SU-DHL-6 (cell line): ENCODE measurements around the gene HERC5.
"Not testable (repeated sequence)": the region's sequence is repeated elsewhere in the genome, so short reads cannot be mapped to it uniquely, and the experiment has no call there.

Source experiments
- H2AFZ ChIP-seq: fragments of 200-600 bp; sonication (generic); 2 replicates; pipeline ENCODE4 v1.6.1; 2014; ENCODE audit warnings: low read depth, mild to moderate bottlenecking, moderate library complexity, mixed read lengths, antibody characterized with exemption, low read length; ENCODE audit not compliant: severe bottlenecking
- H3F3A ChIP-seq: fragments of 200-600 bp; shearing (Covaris generic); 2 replicates; pipeline ENCODE4 v1.6.0; 2016; ENCODE audit warnings: antibody characterized with exemption, mild to moderate bottlenecking; ENCODE audit not compliant: insufficient read depth
- H3K27ac ChIP-seq: fragments of 200-600 bp; sonication (generic); 2 replicates; pipeline ENCODE4 v1.5.1; 2016; ENCODE audit warnings: low read depth, mild to moderate bottlenecking, low read length, moderate library complexity, mixed read lengths
- H3K27me3 ChIP-seq: fragments of 200-600 bp; sonication (generic), shearing (Covaris generic); 2 replicates; pipeline ENCODE4 v1.6.0; 2014; ENCODE audit warnings: mild to moderate bottlenecking, low read length
- H3K36me3 ChIP-seq: fragments of 200-600 bp; sonication (generic); 2 replicates; pipeline ENCODE4 v1.6.1; 2014; ENCODE audit warnings: mild to moderate bottlenecking, low read length, mixed read lengths
- H3K4me2 ChIP-seq: fragments of 300-600, 200-600 bp; shearing (Covaris generic), sonication (generic); 2 replicates; pipeline ENCODE4 v1.6.0; 2014; ENCODE audit warnings: low read length, low read depth, mild to moderate bottlenecking; ENCODE audit not compliant: poor library complexity, severe bottlenecking
- H3K4me3 ChIP-seq: fragments of 200-600 bp; sonication (generic); 2 replicates; pipeline ENCODE4 v1.5.1; 2014; ENCODE audit warnings: antibody characterized with exemption, low read length, mild to moderate bottlenecking, mixed read lengths; ENCODE audit not compliant: insufficient read depth, poor library complexity, severe bottlenecking
- H3K79me2 ChIP-seq: fragments of 200-600 bp; sonication (generic); 2 replicates; pipeline ENCODE4 v1.6.1; 2014; ENCODE audit warnings: mild to moderate bottlenecking, low read length, moderate library complexity; ENCODE audit not compliant: insufficient read depth
- H3K9ac ChIP-seq: fragments of 200-600 bp; sonication (generic); 2 replicates; pipeline ENCODE4 v1.7.0; 2014; ENCODE audit warnings: mild to moderate bottlenecking, low read length
- H3K9me2 ChIP-seq: fragments of 200-600 bp; sonication (generic); replicated peaks from 2 replicates; pipeline ENCODE4 v1.6.1; 2014; ENCODE audit warnings: low read length; ENCODE audit not compliant: insufficient read depth
- H3K9me3 ChIP-seq: fragments of 200-600 bp; sonication (generic); 2 replicates; pipeline ENCODE4 v1.6.1; 2014; ENCODE audit warnings: low read length, mixed read lengths; ENCODE audit not compliant: insufficient read depth
- H4K20me1 ChIP-seq: fragments of 200-600 bp; sonication (generic); 2 replicates; pipeline ENCODE4 v1.6.1; 2014; ENCODE audit warnings: low read depth, mild to moderate bottlenecking, antibody characterized with exemption, low read length, moderate library complexity, mixed read lengths
- EZH2phosphoT487 ChIP-seq: fragments of 200-600 bp; sonication (generic), shearing (Covaris generic); conservative IDR thresholded peaks from 2 replicates; pipeline ENCODE4 v1.6.1; 2018; ENCODE audit warnings: mild to moderate bottlenecking, antibody characterized with exemption, low read length, moderate library complexity, mixed read lengths
- TF ChIP-seq, protein P1 (sequence below): fragments of 200-600 bp; sonication (generic); IDR thresholded peaks from one replicate; pipeline ENCODE4 v1.5.1; 2017; ENCODE audit warnings: antibody characterized with exemption, mild to moderate bottlenecking, low read length, moderate library complexity; ENCODE audit not compliant: insufficient read depth, poor library complexity, severe bottlenecking

The HERC5 gene

DNA sequence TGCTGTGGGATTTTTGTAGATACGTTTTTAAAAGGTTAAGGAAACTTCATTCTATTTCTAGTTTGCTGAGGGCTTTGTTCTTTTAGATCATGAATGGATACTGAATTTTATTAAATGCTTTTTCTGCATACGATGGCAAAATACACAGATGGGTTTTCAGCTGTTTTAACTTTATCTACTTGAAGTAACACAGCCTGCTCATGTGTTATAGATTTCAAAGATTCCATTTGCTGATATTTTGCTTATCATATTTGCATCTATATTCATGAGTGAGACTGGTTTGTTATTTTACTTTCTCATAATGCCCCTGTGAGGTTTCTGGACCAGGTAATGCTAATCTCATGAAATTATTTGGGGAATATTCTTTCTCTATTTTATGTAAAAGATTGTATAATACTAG is 34.5 kb upstream of the HERC5 start:
- no peaks in the 10 kb centered on the region for H3K9me2 ChIP-seq
- no peak overlapping the region for H2AFZ ChIP-seq
- no peak overlapping the region for H3K27ac ChIP-seq
- no peaks in the 10 kb centered on the region for H3K27me3 ChIP-seq
- no peaks in the 10 kb centered on the region for H3K9me3 ChIP-seq
- no peak overlapping the region for H3K9ac ChIP-seq
- no peak overlapping the region for H3K4me2 ChIP-seq
- TF ChIP-seq EZH2phosphoT487: no peak
- TF ChIP-seq, protein P1, sequence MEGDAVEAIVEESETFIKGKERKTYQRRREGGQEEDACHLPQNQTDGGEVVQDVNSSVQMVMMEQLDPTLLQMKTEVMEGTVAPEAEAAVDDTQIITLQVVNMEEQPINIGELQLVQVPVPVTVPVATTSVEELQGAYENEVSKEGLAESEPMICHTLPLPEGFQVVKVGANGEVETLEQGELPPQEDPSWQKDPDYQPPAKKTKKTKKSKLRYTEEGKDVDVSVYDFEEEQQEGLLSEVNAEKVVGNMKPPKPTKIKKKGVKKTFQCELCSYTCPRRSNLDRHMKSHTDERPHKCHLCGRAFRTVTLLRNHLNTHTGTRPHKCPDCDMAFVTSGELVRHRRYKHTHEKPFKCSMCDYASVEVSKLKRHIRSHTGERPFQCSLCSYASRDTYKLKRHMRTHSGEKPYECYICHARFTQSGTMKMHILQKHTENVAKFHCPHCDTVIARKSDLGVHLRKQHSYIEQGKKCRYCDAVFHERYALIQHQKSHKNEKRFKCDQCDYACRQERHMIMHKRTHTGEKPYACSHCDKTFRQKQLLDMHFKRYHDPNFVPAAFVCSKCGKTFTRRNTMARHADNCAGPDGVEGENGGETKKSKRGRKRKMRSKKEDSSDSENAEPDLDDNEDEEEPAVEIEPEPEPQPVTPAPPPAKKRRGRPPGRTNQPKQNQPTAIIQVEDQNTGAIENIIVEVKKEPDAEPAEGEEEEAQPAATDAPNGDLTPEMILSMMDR: no peak
- no peaks in the 10 kb centered on the region for H3F3A ChIP-seq
- H3K36me3 ChIP-seq: no peaks in the 10 kb centered on the region
- H3K79me2 ChIP-seq: no peaks in the 10 kb centered on the region
- no peaks in the 10 kb centered on the region for H4K20me1 ChIP-seq
- H3K4me3 ChIP-seq: no peak overlapping the region

DNA sequence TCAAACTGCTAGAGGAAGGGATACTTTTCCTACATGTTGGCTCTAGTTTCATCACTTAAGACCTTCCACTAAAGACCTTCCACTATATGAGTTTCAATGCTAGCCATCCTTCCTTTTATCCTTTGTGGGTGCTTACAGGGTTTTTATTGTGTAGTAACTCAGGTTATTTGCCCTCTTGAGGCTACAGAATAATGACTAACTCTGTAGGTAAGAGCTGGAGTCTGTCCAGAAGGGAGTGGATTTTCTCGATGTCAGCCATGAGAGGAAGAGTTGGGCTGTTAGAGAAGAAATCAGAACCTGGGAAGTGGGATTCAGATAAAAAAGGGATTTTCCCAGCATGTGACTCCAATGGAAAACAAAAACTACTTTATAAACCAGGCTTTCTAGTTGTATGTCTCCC is 27.5 kb upstream of the HERC5 start:
- no peaks in the 10 kb centered on the region for H3K79me2 ChIP-seq
- H3K9me2 ChIP-seq: no peaks in the 10 kb centered on the region
- no peaks in the 10 kb centered on the region for H3K9me3 ChIP-seq
- H3K9ac ChIP-seq: no peak overlapping the region
- no peaks in the 10 kb centered on the region for H3K36me3 ChIP-seq
- no peaks in the 10 kb centered on the region for H4K20me1 ChIP-seq
- no peak overlapping the region for H3K27ac ChIP-seq
- H3K4me2 ChIP-seq: no peak overlapping the region
- no peak overlapping the region for H2AFZ ChIP-seq
- H3F3A ChIP-seq: no peaks in the 10 kb centered on the region
- no peaks in the 10 kb centered on the region for H3K27me3 ChIP-seq
- TF ChIP-seq, protein P1: no peak
- no peak for TF ChIP-seq EZH2phosphoT487
- H3K4me3 ChIP-seq: no peak overlapping the region

DNA sequence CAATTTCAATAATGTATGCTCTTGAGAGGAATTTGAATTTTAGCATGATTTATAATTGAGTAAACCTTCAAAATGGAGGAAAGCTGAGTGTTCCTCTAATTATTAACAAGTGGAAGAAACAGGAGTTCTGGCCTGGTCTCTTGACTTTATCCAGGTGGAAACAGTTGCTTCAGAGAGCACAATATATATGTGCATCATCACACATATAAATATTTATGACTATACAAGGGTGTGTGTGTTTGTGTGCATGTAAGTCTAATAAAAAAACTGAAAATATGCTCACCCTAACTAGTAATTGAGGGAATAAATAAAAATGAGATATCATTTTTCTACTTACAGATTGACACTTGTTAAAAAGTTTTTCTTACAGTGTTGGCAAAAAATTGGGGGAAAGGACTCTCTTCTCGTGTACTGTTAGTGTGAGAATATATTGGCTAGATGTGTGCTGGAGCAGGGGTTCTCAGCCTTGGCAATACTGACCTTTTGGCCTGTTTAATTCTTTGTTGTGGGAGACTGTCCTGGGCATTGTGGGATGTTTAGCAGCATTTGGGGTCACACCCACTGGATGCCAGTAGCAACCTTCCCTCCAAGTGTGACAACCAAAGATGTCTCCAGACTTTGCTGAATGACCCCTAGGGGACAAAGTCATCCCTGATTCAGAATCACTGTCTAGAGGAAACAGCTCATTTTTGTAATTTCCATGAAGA is 20.8 kb upstream of the HERC5 start:
- H3K36me3 ChIP-seq: no peaks in the 10 kb centered on the region
- no peaks in the 10 kb centered on the region for H3K27me3 ChIP-seq
- H3K9ac ChIP-seq: no peak overlapping the region
- no peak overlapping the region for H3K4me2 ChIP-seq
- no peak overlapping the region for H3K4me3 ChIP-seq
- H3K27ac ChIP-seq: no peak overlapping the region
- H4K20me1 ChIP-seq: no peaks in the 10 kb centered on the region
- H3F3A ChIP-seq: no peaks in the 10 kb centered on the region
- H3K9me3 ChIP-seq: no peaks in the 10 kb centered on the region
- no peaks in the 10 kb centered on the region for H3K79me2 ChIP-seq
- H3K9me2 ChIP-seq: no peaks in the 10 kb centered on the region
- TF ChIP-seq EZH2phosphoT487: no peak
- TF ChIP-seq, protein P1: no peak
- no peak overlapping the region for H2AFZ ChIP-seq

DNA sequence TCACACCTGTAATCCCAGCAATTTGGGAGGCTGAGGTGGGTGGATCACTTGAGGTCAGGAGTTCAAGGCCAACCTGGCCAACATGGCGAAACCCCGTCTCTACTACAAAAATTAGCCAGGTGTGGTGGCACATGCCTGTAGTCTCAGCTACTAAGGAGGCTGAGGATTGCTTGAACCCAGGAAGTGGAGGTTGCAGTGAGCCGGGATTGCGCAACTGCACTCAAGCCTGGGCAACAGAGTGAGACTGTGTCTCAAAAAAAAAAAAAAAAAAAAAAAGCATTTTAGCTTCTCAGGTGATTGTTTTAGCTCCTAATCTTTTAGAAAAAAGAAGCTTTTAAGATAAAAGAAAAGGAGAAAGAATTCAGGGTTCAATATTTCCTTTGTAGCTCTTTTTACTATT is 19.0 kb upstream of the HERC5 start:
- H3K9me2 ChIP-seq, H2AFZ ChIP-seq, H3K79me2 ChIP-seq, H3K9me3 ChIP-seq, H4K20me1 ChIP-seq, H3F3A ChIP-seq, H3K36me3 ChIP-seq, H3K27ac ChIP-seq, H3K4me2 ChIP-seq, H3K9ac ChIP-seq, H3K27me3 ChIP-seq, H3K4me3 ChIP-seq: not testable (repeated sequence)
